Endothelial cell (in vitro differentiated cells): ENCODE results near the gene DSTN. TPM values are rescaled to one million over a fixed set of nuclear protein-coding genes. Genes with fewer than 3 reads are reported as not detected.

Experiments
- DNase-seq: peaks from one replicate; pipeline ENCODE4 v3.0.0; 2021; ENCODE audit warnings: low spot score
- H3K27ac Mint-ChIP-seq: one replicate; pipeline ENCODE4 v1.8.0; 2021; ENCODE audit warnings: mixed read lengths, inconsistent platforms; ENCODE audit not compliant: unreplicated experiment
- H3K27me3 Mint-ChIP-seq: one replicate; pipeline ENCODE4 v1.8.0; 2021; ENCODE audit warnings: mild to moderate bottlenecking, moderate library complexity, mixed read lengths, inconsistent platforms; ENCODE audit not compliant: unreplicated experiment
- H3K36me3 Mint-ChIP-seq: one replicate; pipeline ENCODE4 v1.8.0; 2021; ENCODE audit warnings: mild to moderate bottlenecking, low read depth, mixed read lengths, inconsistent platforms; ENCODE audit not compliant: unreplicated experiment
- H3K4me1 Mint-ChIP-seq: one replicate; pipeline ENCODE4 v1.8.0; 2021; ENCODE audit warnings: mild to moderate bottlenecking, mixed read lengths, inconsistent platforms; ENCODE audit not compliant: unreplicated experiment
- H3K4me3 Mint-ChIP-seq: one replicate; pipeline ENCODE4 v1.8.0; 2021; ENCODE audit warnings: mild to moderate bottlenecking, mixed read lengths, inconsistent platforms; ENCODE audit not compliant: unreplicated experiment
- H3K9me3 Mint-ChIP-seq: one replicate; pipeline ENCODE4 v1.8.0; 2021; ENCODE audit warnings: mixed read lengths, inconsistent platforms; ENCODE audit not compliant: unreplicated experiment
- CTCF ChIP-seq: fragments of 200-600 bp; sonication (generic); IDR thresholded peaks from one replicate; pipeline ENCODE4 v1.5.0; 2021; ENCODE audit warnings: antibody characterized with exemption; ENCODE audit not compliant: unreplicated experiment
- total RNA-seq: library from RNA; stranded (reverse); fragmentation: NEBNext Ultra II Directional; extraction: Animal tissue kit (Norgen Biotek cat#: 25700); gene quantifications from one replicate; pipeline ENCODE4 v1.2.1, GENCODE V29; 2021; ENCODE audit not compliant: unreplicated experiment

Gene DSTN
- total RNA-seq, 1 donor from 2014 or later = 142 TPM

GRCh38 chr20:17562804-17563305 is 7.0 kb upstream of the DSTN start:
- DNase-seq = no peak
- TF ChIP-seq CTCF = no peak
- no peak overlapping the region for H3K4me3 Mint-ChIP-seq
- H3K9me3 Mint-ChIP-seq = no peaks in the 10 kb centered on the region
- no peak overlapping the region for H3K27ac Mint-ChIP-seq
- peaks cover 2% of the 10 kb centered on the region for H3K27me3 Mint-ChIP-seq
- H3K36me3 Mint-ChIP-seq = peaks cover 2% of the 10 kb centered on the region
- H3K4me1 Mint-ChIP-seq = peaks cover 8% of the 10 kb centered on the region

GRCh38 chr20:17565169-17565845 is 4.6 kb upstream of the DSTN start:
- Mint-ChIP-seq H3K9me3 (no peaks in the 10 kb centered on the region), H3K4me3 (no peak overlapping the region), H3K4me1 (peaks cover 5% of the 10 kb centered on the region), H3K27ac (peak overlapping the region; percentile 43), H3K27me3 (peaks cover 4% of the 10 kb centered on the region), H3K36me3 (peaks cover 5% of the 10 kb centered on the region)
- no peak for DNase-seq
- TF ChIP-seq CTCF = no peak

GRCh38 chr20:17566345-17566744 is 3.5 kb upstream of the DSTN start:
- Mint-ChIP-seq H3K27ac (no peak overlapping the region), H3K4me1 (peaks cover 12% of the 10 kb centered on the region), H3K4me3 (no peak overlapping the region), H3K27me3 (peaks cover 8% of the 10 kb centered on the region), H3K36me3 (peaks cover 10% of the 10 kb centered on the region), H3K9me3 (no peaks in the 10 kb centered on the region)
- DNase-seq = no peak
- TF ChIP-seq CTCF = no peak

- DNase-seq = no peak
- Mint-ChIP-seq H3K27ac (peak overlapping the region; percentile 90), H3K27me3 (peaks cover 10% of the 10 kb centered on the region)
Observed at GRCh38 chr20:17568045-17568788, 1.7 kb upstream of the DSTN start.

More at GRCh38 chr20:17568045-17568788, 1.7 kb upstream of the DSTN start:
- no peaks in the 10 kb centered on the region for H3K9me3 Mint-ChIP-seq
- H3K36me3 Mint-ChIP-seq = peaks cover 10% of the 10 kb centered on the region
- TF ChIP-seq CTCF = no peak
- H3K4me1 Mint-ChIP-seq = peaks cover 25% of the 10 kb centered on the region
- H3K4me3 Mint-ChIP-seq = peak overlapping the region; percentile 61
